GM18519 (cell line): ENCODE results near the gene PPOX.

Experiments used
- ATAC-seq: cut with Tn5 transposase; IDR thresholded peaks from one replicate; pipeline ENCODE4 v1.9.1; 2021; ENCODE audit warnings: mild to moderate bottlenecking, moderate library complexity; ENCODE audit not compliant: unreplicated experiment, low FRiP score

PPOX gene

GRCh38 chr1:161196111-161196510 is 29.9 kb downstream of the PPOX start:
- ATAC-seq: no peak

- no peak for ATAC-seq
Measured at GRCh38 chr1:161196521-161197451, 30.6 kb downstream of the PPOX start.

GRCh38 chr1:161197560-161198193 is 31.5 kb downstream of the PPOX start:
- no peak for ATAC-seq

GRCh38 chr1:161198194-161198896 is 32.1 kb downstream of the PPOX start:
- ATAC-seq: no peak

GRCh38 chr1:161198897-161199431 is 32.7 kb downstream of the PPOX start, which contains the start of gene ADAMTS4:
ADAMTS4 (minus strand) TSS chr1:161199054; CDS start chr1:161198627, 427 bp downstream.
- no peak for ATAC-seq

- ATAC-seq: no peak
Measured at GRCh38 chr1:161199506-161200139, 33.4 kb downstream of the PPOX start.

- ATAC-seq: no peak
Measured at GRCh38 chr1:161200421-161200991, 34.3 kb downstream of the PPOX start.

GRCh38 chr1:161200992-161201835 is 35.0 kb downstream of the PPOX start:
- ATAC-seq: no peak

- ATAC-seq: peak; percentile 91
Measured at GRCh38 chr1:161201836-161202712, 35.8 kb downstream of the PPOX start, which contains the start of gene NDUFS2. NDUFS2 (plus strand) TSS chr1:161202367; CDS start chr1:161202386, 19 bp downstream.

- no peak for ATAC-seq
Measured at GRCh38 chr1:161206411-161207140, 40.4 kb downstream of the PPOX start.

- no peak for ATAC-seq
Measured at GRCh38 chr1:161207173-161207572, 40.9 kb downstream of the PPOX start.

GRCh38 chr1:161209790-161210409 is 43.7 kb downstream of the PPOX start:
- no peak for ATAC-seq

GRCh38 chr1:161214369-161214768 is 48.1 kb downstream of the PPOX start:
- no peak for ATAC-seq

GRCh38 chr1:161215076-161215475 is 48.9 kb downstream of the PPOX start, which contains the start of gene FCER1G:
FCER1G (plus strand) TSS chr1:161215295; CDS start chr1:161215322, 27 bp downstream.
- no peak for ATAC-seq

- ATAC-seq: no peak
Measured at GRCh38 chr1:161216945-161217712, 50.9 kb downstream of the PPOX start.

GRCh38 chr1:161217831-161218230 is 51.6 kb downstream of the PPOX start:
- no peak for ATAC-seq
